GM19025 (cell line): ENCODE results near the gene AKAP1.

ENCODE experiments used
- ATAC-seq: cut with Tn5 transposase; IDR thresholded peaks from one replicate; pipeline ENCODE4 v1.9.1; 2021; ENCODE audit warnings: mild to moderate bottlenecking, low read depth, moderate library complexity; ENCODE audit not compliant: unreplicated experiment

AKAP1 gene

GRCh38 chr17:57154921-57155320 is 69.9 kb downstream of the AKAP1 start:
- no peak for ATAC-seq

GRCh38 chr17:57158325-57158724 is 73.3 kb downstream of the AKAP1 start:
- no peak for ATAC-seq

- no peak for ATAC-seq
Observed at GRCh38 chr17:57158795-57159194, 73.7 kb downstream of the AKAP1 start.

- no peak for ATAC-seq
Observed at GRCh38 chr17:57160624-57161023, 75.6 kb downstream of the AKAP1 start.

GRCh38 chr17:57164814-57165213 is 79.8 kb downstream of the AKAP1 start:
- ATAC-seq = no peak

GRCh38 chr17:57165754-57166153 is 80.7 kb downstream of the AKAP1 start:
- ATAC-seq = no peak

- ATAC-seq = no peak
Observed at GRCh38 chr17:57166803-57167202, 81.8 kb downstream of the AKAP1 start.

GRCh38 chr17:57168695-57169094 is 83.6 kb downstream of the AKAP1 start:
- ATAC-seq = no peak

- no peak for ATAC-seq
Observed at GRCh38 chr17:57170866-57171265, 85.8 kb downstream of the AKAP1 start.
